Measurements from ENCODE around the gene DCTN2.

DCTN2 gene

DNA sequence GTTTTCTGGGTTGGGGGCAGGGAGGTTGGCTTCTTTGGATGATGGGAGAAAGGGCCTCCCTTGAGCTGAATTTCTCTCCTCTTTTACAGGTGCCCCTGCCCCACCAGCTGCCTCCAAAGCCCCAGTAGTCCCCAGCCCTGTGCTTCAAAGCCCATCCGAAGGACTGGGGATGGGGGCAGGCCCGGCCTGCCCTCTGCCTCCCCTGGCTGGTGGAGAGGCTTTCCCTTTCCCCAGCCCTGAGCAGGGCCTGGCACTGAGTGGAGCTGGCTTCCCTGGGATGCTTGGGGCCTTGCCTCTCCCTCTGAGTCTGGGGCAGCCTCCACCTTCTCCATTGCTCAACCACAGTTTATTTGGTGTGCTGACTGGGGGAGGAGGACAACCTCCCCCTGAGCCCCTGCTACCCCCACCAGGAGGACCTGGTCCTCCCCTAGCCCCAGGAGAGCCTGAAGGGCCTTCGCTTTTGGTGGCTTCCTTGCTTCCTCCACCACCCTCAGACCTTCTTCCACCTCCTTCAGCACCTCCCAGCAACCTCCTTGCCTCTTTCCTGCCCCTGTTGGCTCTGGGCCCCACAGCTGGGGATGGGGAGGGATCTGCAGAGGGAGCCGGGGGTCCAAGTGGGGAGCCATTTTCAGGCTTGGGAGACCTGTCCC lies 20.4 kb downstream of the DCTN2 start:
- H3K4me3 ChIP-seq (ENCODE audit: low read length), result no peak overlapping the region
- TF ChIP-seq, protein P1, sequence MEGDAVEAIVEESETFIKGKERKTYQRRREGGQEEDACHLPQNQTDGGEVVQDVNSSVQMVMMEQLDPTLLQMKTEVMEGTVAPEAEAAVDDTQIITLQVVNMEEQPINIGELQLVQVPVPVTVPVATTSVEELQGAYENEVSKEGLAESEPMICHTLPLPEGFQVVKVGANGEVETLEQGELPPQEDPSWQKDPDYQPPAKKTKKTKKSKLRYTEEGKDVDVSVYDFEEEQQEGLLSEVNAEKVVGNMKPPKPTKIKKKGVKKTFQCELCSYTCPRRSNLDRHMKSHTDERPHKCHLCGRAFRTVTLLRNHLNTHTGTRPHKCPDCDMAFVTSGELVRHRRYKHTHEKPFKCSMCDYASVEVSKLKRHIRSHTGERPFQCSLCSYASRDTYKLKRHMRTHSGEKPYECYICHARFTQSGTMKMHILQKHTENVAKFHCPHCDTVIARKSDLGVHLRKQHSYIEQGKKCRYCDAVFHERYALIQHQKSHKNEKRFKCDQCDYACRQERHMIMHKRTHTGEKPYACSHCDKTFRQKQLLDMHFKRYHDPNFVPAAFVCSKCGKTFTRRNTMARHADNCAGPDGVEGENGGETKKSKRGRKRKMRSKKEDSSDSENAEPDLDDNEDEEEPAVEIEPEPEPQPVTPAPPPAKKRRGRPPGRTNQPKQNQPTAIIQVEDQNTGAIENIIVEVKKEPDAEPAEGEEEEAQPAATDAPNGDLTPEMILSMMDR (conservative IDR thresholded peaks at IDR 0.05; ENCODE audit: low read depth, low read length), result no peak
- no peak for DNase-seq (ENCODE audit: low read depth)

DNA sequence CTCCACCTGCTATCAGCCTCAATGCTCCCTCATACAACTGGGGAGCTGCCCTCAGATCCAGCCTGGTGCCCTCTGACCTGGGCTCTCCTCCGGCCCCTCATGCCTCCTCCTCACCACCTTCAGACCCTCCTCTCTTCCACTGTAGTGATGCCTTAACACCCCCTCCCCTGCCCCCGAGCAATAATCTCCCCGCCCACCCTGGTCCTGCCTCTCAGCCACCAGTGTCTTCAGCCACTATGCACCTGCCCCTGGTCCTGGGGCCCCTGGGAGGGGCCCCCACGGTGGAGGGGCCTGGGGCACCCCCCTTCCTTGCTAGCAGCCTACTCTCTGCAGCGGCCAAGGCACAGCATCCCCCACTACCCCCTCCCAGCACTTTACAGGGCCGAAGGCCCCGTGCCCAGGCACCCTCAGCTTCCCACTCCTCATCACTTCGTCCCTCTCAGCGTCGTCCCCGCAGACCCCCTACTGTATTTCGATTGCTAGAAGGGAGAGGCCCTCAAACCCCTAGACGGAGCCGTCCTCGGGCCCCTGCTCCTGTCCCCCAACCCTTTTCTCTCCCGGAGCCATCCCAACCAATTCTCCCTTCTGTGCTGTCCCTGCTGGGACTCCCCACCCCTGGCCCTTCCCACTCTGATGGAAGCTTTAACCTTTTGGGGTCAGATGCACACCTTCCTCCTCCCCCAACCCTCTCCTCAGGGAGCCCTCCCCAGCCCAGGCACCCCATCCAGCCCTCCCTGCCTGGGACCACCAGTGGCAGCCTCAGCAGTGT lies 21.2 kb downstream of the DCTN2 start:
- TF ChIP-seq, protein P1 (conservative IDR thresholded peaks at IDR 0.05; ENCODE audit: low read depth, low read length), result no peak
- DNase-seq (ENCODE audit: low read depth), result no peak
- no peak overlapping the region for H3K4me3 ChIP-seq (ENCODE audit: low read length)

DNA sequence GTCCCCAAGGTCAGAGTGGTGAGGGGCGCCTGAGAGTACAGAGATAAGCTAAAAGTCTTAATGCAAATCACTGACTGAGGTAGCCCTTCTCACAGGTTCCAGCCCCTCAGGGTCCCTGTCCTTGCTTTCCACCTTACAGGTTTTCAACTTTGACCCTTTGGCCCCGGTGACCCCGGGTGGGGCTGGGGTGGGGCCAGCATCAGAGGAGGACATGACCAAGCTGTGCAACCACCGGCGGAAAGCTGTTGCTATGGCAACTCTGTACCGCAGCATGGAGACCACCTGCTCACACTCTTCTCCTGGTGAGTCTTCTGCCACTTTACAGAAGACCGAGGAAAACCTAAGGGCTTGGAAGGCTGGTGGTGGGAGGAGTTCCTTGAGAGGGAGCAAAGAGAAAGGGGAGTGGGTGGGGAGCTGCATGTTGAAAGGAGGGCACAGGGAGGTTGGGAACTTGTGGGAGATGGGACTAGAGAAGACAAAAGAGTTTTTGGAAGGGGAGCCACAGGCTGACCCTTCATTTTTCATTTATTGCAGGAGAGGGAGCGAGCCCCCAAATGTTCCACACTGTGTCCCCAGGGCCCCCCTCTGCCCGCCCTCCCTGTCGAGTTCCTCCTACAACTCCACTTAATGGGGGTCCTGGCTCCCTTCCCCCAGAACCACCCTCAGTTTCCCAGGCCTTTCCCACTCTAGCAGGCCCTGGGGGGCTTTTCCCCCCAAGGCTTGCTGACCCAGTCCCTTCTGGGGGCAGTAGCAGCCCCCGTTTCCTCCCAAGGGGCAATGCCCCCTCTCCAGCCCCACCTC lies 22.0 kb downstream of the DCTN2 start:
- H3K4me3 ChIP-seq (ENCODE audit: low read length), result peak overlapping the region; percentile 72
- TF ChIP-seq, protein P1 (conservative IDR thresholded peaks at IDR 0.05; ENCODE audit: low read depth, low read length), result no peak
- no peak for DNase-seq (ENCODE audit: low read depth)

DNA sequence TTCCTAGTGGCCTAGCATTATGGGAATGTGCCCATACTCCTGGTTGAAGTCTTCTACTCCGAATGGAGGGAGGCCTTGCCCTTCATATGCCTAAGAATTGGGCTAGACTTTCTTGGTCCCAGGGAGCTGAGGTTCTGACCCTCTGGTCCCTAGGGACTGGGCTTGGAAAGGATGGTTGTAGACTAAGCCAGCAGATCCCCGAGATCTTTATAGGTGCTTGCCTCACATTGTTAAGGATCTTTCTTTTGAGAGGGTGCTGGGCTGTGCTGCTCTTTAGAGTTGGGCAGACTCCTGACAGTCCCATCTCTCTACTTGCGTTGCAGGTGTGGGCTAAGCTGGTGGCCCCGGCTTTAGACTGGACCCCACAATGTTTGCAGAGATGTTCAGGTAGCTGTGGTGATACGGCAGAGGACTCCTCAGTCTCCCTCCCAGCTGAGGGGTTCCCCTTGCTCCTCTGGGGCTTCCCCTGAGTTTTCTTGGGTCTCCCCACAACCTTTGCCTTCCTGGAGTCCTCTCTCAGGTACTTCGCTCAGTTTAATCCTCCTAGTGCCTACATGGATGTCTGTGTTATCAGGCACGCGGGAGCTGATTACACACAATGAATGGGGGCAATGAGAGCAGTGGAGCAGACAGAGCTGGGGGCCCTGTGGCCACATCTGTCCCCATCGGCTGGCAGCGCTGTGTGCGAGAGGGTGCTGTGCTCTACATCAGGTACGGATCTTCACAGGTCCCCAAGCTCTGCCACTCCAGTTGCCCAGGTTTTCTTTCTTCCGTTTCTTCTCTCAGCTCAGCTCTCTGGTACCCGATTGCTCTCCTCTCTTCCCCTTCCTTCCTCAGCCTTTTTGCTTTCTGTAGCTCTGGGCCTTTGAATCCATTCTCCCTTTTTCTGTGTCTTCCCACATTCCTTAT lies 23.0 kb downstream of the DCTN2 start:
- TF ChIP-seq, protein P1 (conservative IDR thresholded peaks at IDR 0.05; ENCODE audit: low read depth, low read length), result no peak
- DNase-seq (ENCODE audit: low read depth), result no peak
- peak overlapping the region; percentile 72 for H3K4me3 ChIP-seq (ENCODE audit: low read length)

DNA sequence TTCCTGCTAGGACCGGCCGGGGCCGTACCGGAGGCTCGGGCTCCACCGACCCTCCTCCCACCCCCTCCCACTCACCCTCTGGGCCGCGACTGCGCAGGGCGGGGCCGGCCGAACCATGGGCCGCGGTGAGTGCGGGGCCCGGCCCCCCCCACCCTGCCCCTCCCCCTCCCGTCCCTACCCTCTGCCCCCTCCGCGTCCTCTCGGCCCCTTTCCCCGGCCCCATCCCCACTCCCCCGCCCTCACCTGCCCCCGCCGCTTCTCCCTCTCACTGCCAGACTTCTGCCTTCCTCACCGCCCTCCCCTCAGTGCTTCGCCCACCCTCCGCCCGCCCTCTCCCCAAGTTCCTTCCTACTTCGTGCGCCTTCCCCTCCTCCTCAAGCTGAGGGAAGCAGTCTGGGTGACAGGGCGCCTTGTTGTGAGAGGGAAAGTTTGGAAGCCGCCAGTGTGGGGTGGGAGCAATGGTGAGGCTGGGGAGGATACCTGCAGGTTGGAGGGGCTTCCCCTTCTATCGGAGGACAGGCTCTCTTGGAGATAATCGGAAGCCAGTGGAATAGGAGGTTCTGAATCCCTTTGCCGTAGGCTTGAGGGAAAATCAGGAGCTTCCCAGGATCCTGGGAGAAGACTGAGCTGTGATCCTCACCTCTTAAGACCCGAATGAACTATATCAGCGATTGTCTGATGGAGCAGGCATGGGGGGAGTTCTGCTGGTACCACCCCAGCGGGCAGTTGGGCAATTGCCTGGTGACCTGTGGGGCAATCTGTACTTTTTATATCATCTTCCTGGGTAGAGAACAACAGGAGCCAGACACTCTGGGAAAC lies 23.9 kb downstream of the DCTN2 start:
- peak overlapping the region; percentile 72 for H3K4me3 ChIP-seq (ENCODE audit: low read length)
- TF ChIP-seq, protein P1 (conservative IDR thresholded peaks at IDR 0.05; ENCODE audit: low read depth, low read length), result no peak
- no peak for DNase-seq (ENCODE audit: low read depth)

Measured in retinal pigment epithelial cell (primary cell).